HEK293 (cell line): ENCODE data around the gene WDR5B.

Experiments
- CTCF ChIA-PET: fragments of 350-600 bp; formaldehyde crosslinking; extraction: SDS; loops from one replicate; lab custom pipeline; 2021; ENCODE audit warnings: antibody characterized with exemption; lab: Yijun Ruan, JAX
- POLR2A ChIA-PET: fragments of 300-600 bp; formaldehyde crosslinking; extraction: SDS; loops from one replicate; lab custom pipeline; 2020; ENCODE audit warnings: antibody characterized with exemption, inconsistent platforms; lab: Yijun Ruan, JAX
- H3K27ac ChIP-seq: fragments of 200-500 bp; sonication (Bioruptor generic); 2 replicates; pipeline ENCODE4 v1.5.1; 2014; ENCODE audit warnings: low read depth, low read length, control low read depth, inconsistent platforms; ENCODE audit errors: extremely low read depth
- H3K36me3 ChIP-seq, 2 experiments: fragments of 200-500 bp in 1 of 2; sonication (Bioruptor generic) in 1 of 2; 1 replicate in 1 of 2; 2 replicates in 1 of 2; pipeline ENCODE4 v1.5.1; 2014 to 2017; ENCODE audit warnings: inconsistent platforms in 2 of 2, low read length in 2 of 2; ENCODE audit not compliant: control insufficient read depth in 2 of 2, insufficient read depth in 1 of 2
- H3K4me1 ChIP-seq: fragments of 200-500 bp; sonication (Bioruptor generic); 2 replicates; pipeline ENCODE4 v1.5.1; 2014; ENCODE audit warnings: mild to moderate bottlenecking, low read length, inconsistent platforms; ENCODE audit not compliant: control insufficient read depth, insufficient read depth
- H3K4me3 ChIP-seq: 2 replicates; pipeline ENCODE4 v1.5.1; 2011; ENCODE audit warnings: low read depth, mild to moderate bottlenecking, control low read depth, low read length, moderate library complexity
- H3K9me3 ChIP-seq: fragments of 200-500 bp; sonication (Bioruptor generic); 2 replicates; pipeline ENCODE4 v1.5.1; 2014; ENCODE audit warnings: low read depth, low read length, inconsistent platforms; ENCODE audit not compliant: control insufficient read depth, insufficient read depth
- EGR2 ChIP-seq: fragments of 450-650 bp; formaldehyde crosslinking; IDR thresholded peaks from 2 replicates; pipeline ENCODE4 v1.5.1; 2016; ENCODE audit warnings: low read depth, missing biosample characterization, missing genetic modification characterization
- KLF10 ChIP-seq: fragments of 450-650 bp; IDR thresholded peaks from 2 replicates; pipeline ENCODE4 v1.5.1; 2018; ENCODE audit warnings: missing biosample characterization, mild to moderate bottlenecking, missing genetic modification characterization
- KLF8 ChIP-seq: fragments of 450-650 bp; formaldehyde crosslinking; IDR thresholded peaks from 2 replicates; pipeline ENCODE4 v1.5.1; 2016; ENCODE audit warnings: missing biosample characterization, missing genetic modification characterization
- ZBTB17 ChIP-seq: fragments of 450-650 bp; formaldehyde crosslinking; IDR thresholded peaks from 2 replicates; pipeline ENCODE4 v1.5.1; 2016; ENCODE audit warnings: missing biosample characterization, missing genetic modification characterization
- ZBTB20 ChIP-seq: fragments of 450-650 bp; formaldehyde crosslinking; IDR thresholded peaks from 2 replicates; pipeline ENCODE4 v1.5.1; 2016; ENCODE audit warnings: missing biosample characterization, missing genetic modification characterization
- ZNF146 ChIP-seq: fragments of 450-650 bp; formaldehyde crosslinking; IDR thresholded peaks from 2 replicates; pipeline ENCODE4 v1.5.1; 2016; ENCODE audit warnings: missing biosample characterization, missing genetic modification characterization
- ZNF2 ChIP-seq: fragments of 450-650 bp; formaldehyde crosslinking; IDR thresholded peaks from 2 replicates; pipeline ENCODE4 v1.5.1; 2016; ENCODE audit warnings: missing biosample characterization, missing genetic modification characterization
- ZNF223 ChIP-seq: fragments of 450-650 bp; formaldehyde crosslinking; IDR thresholded peaks from 2 replicates; pipeline ENCODE4 v1.5.1; 2016; ENCODE audit warnings: missing biosample characterization, missing genetic modification characterization
- ZNF302 ChIP-seq: fragments of 450-650 bp; formaldehyde crosslinking; IDR thresholded peaks from 2 replicates; pipeline ENCODE4 v1.5.1; 2016; ENCODE audit warnings: missing biosample characterization, missing genetic modification characterization, low read depth
- ZNF311 ChIP-seq: fragments of 450-650 bp; formaldehyde crosslinking; IDR thresholded peaks from 2 replicates; pipeline ENCODE4 v1.5.1; 2017; ENCODE audit warnings: missing biosample characterization, missing genetic modification characterization, borderline replicate concordance
- ZNF391 ChIP-seq: fragments of 450-650 bp; formaldehyde crosslinking; IDR thresholded peaks from 2 replicates; pipeline ENCODE4 v1.5.1; 2016; ENCODE audit warnings: low read depth, missing biosample characterization, missing genetic modification characterization, borderline replicate concordance
- ZNF48 ChIP-seq: fragments of 450-650 bp; formaldehyde crosslinking; IDR thresholded peaks from 2 replicates; pipeline ENCODE4 v1.5.1; 2016; ENCODE audit warnings: missing biosample characterization, missing genetic modification characterization
- ZNF488 ChIP-seq: fragments of 450-650 bp; formaldehyde crosslinking; IDR thresholded peaks from 2 replicates; pipeline ENCODE4 v1.5.1; 2016; ENCODE audit warnings: missing biosample characterization, missing genetic modification characterization
- ZNF600 ChIP-seq: fragments of 450-650 bp; formaldehyde crosslinking; IDR thresholded peaks from 2 replicates; pipeline ENCODE4 v1.5.1; 2016; ENCODE audit warnings: missing biosample characterization, missing genetic modification characterization
- ZNF624 ChIP-seq: fragments of 450-650 bp; formaldehyde crosslinking; IDR thresholded peaks from 2 replicates; pipeline ENCODE4 v1.5.1; 2017; ENCODE audit warnings: missing biosample characterization, missing genetic modification characterization
- ZNF629 ChIP-seq: fragments of 450-650 bp; formaldehyde crosslinking; IDR thresholded peaks from 2 replicates; pipeline ENCODE4 v1.5.1; 2017; ENCODE audit warnings: missing biosample characterization, missing genetic modification characterization
- ZNF654 ChIP-seq: fragments of 450-650 bp; formaldehyde crosslinking; IDR thresholded peaks from 2 replicates; pipeline ENCODE4 v1.5.1; 2016; ENCODE audit warnings: low read depth, missing biosample characterization, missing genetic modification characterization
- ZNF660 ChIP-seq: fragments of 450-650 bp; IDR thresholded peaks from 2 replicates; pipeline ENCODE4 v1.5.1; 2018; ENCODE audit warnings: missing biosample characterization, mild to moderate bottlenecking, missing genetic modification characterization
- ZNF677 ChIP-seq: fragments of 450-650 bp; IDR thresholded peaks from 2 replicates; pipeline ENCODE4 v1.5.0; 2018; ENCODE audit warnings: missing biosample characterization, mild to moderate bottlenecking, missing genetic modification characterization, moderate library complexity
- ZNF692 ChIP-seq: fragments of 450-650 bp; formaldehyde crosslinking; IDR thresholded peaks from 2 replicates; pipeline ENCODE4 v1.5.1; 2016; ENCODE audit warnings: missing biosample characterization, missing genetic modification characterization
- ZNF701 ChIP-seq: fragments of 450-650 bp; formaldehyde crosslinking; IDR thresholded peaks from 2 replicates; pipeline ENCODE4 v1.5.1; 2016; ENCODE audit warnings: missing biosample characterization, missing genetic modification characterization
- ZNF785 ChIP-seq: fragments of 450-650 bp; formaldehyde crosslinking; IDR thresholded peaks from 2 replicates; pipeline ENCODE4 v1.5.1; 2016; ENCODE audit warnings: missing biosample characterization, missing genetic modification characterization
- ZNF830 ChIP-seq: fragments of 450-650 bp; IDR thresholded peaks from 2 replicates; pipeline ENCODE4 v1.5.0; 2018; ENCODE audit warnings: missing biosample characterization, missing genetic modification characterization, low read depth, mild to moderate bottlenecking, moderate library complexity
- ZNF837 ChIP-seq: fragments of 450-650 bp; formaldehyde crosslinking; IDR thresholded peaks from 2 replicates; pipeline ENCODE4 v1.5.1; 2016; ENCODE audit warnings: missing biosample characterization, missing genetic modification characterization
- TF ChIP-seq, protein P1 (sequence below): fragments of 450-650 bp; formaldehyde crosslinking; IDR thresholded peaks from 2 replicates; pipeline ENCODE4 v1.5.1; 2017; ENCODE audit warnings: missing biosample characterization, missing genetic modification characterization
- TF ChIP-seq, protein P2 (sequence below): fragments of 450-650 bp; IDR thresholded peaks from 2 replicates; pipeline ENCODE4 v1.5.1; 2018; ENCODE audit warnings: missing biosample characterization, mild to moderate bottlenecking, missing genetic modification characterization
- TF ChIP-seq, protein P3 (sequence below): fragments of 450-650 bp; formaldehyde crosslinking; IDR thresholded peaks from 2 replicates; pipeline ENCODE4 v1.5.1; 2017; ENCODE audit warnings: missing biosample characterization, mild to moderate bottlenecking, missing genetic modification characterization, moderate library complexity
- TF ChIP-seq, protein P4 (sequence below): fragments of 450-650 bp; formaldehyde crosslinking; IDR thresholded peaks from 2 replicates; pipeline ENCODE4; 2016; ENCODE audit warnings: missing biosample characterization, missing genetic modification characterization

Gene WDR5B

GRCh38 chr3:122462406-122462805 lies 46.5 kb upstream of the WDR5B start (continued):
- TF ChIP-seq ZNF223 (tag by site-specific recombination), result no peak
- no peak for TF ChIP-seq ZNF701
- no peak for TF ChIP-seq ZBTB20 (tag by site-specific recombination)
- no peak for TF ChIP-seq ZNF785 (tag by site-specific recombination)
- TF ChIP-seq ZNF391, result no peak
- no peak for TF ChIP-seq ZNF692 (tag by site-specific recombination)
- no peak for TF ChIP-seq ZNF2 (tag by site-specific recombination)

DNA sequence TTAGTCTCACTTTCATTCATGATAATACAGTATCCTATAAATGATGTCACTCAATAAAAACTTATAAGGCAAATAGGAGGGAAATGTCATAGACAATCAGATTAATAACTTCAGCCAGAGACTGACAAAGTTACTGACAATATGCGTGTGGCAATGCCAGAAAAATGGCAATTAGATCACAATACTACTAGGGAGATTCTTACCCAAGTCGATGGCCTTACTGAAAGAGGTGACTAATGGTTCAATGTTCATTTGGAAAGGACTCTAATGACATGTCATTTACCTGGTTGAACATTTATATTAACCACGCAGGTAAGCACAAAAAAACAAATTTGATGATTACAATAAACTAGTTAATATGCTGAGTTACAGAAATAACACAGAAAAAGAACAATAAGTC lies 45.9 kb upstream of the WDR5B start:
- Histone ChIP-seq H3K27ac (no peak overlapping the region), H3K4me1 (no peaks in the 10 kb centered on the region), H3K36me3 (peaks cover 8 to 84% of the 10 kb centered on the region in 2 experiments; a peak in 2 of 3 replicates), H3K4me3 (no peak overlapping the region), H3K9me3 (no peaks in the 10 kb centered on the region)
- CTCF ChIA-PET, result interaction anchor here (0.6 to 0.8 kb wide), 2 partner anchors 21 to 944 kb away, joined by 3 read pairs; no protein-coding TSS in a partner anchor
- TF ChIP-seq KLF10 (no peak), ZNF311 (tag by site-specific recombination) (no peak), ZNF2 (tag by site-specific recombination) (no peak), EGR2 (tag by site-specific recombination) (no peak), ZNF146 (tag by site-specific recombination) (no peak), ZNF830 (tag by site-specific recombination) (no peak), KLF8 (tag by site-specific recombination) (no peak), ZNF624 (no peak), ZNF660 (tag by site-specific recombination) (no peak), ZNF600 (tag by site-specific recombination) (no peak), ZNF837 (tag by site-specific recombination) (no peak)
- POLR2A ChIA-PET, result interaction anchor here (1.5 kb wide), 1 partner anchor 53 kb away, joined by 4 read pairs; the partner anchor contains the start of gene KPNA1

DNA sequence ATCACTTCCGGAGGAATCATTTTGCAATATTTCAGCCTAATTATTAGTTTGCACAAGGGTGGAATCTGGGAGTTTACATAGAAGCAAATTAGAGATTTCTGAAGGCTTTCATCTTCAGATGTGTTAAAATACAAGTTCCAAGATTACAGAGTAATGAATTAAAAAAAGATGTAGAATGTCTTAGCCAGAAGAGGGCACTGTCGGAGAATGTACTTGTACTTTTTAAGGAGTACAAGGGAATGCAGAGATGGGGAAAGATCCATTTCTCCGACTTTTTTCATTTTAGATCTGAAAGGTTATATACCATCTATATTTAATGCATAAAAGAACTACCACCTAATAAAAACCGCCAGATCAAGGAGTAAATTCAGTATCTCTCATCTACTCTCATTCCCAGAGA lies 43.1 kb upstream of the WDR5B start:
- H3K4me1 ChIP-seq, result no peaks in the 10 kb centered on the region
- POLR2A ChIA-PET, result no interaction called here
- CTCF ChIA-PET, result interaction anchor here (0.5 to 3.9 kb wide), 5 partner anchors 7 to 220 kb away, joined by 3 to 28 read pairs (median 4); partner anchors contain the start of gene PARP14
- H3K9me3 ChIP-seq, result no peaks in the 10 kb centered on the region
- H3K27ac ChIP-seq, result no peak overlapping the region
- H3K4me3 ChIP-seq, result no peak overlapping the region
- H3K36me3 ChIP-seq, result peaks cover 9 to 85% of the 10 kb centered on the region in 2 experiments
- TF ChIP-seq ZNF654 (tag by site-specific recombination), result peak; percentile 50
- TF ChIP-seq, protein P1, sequence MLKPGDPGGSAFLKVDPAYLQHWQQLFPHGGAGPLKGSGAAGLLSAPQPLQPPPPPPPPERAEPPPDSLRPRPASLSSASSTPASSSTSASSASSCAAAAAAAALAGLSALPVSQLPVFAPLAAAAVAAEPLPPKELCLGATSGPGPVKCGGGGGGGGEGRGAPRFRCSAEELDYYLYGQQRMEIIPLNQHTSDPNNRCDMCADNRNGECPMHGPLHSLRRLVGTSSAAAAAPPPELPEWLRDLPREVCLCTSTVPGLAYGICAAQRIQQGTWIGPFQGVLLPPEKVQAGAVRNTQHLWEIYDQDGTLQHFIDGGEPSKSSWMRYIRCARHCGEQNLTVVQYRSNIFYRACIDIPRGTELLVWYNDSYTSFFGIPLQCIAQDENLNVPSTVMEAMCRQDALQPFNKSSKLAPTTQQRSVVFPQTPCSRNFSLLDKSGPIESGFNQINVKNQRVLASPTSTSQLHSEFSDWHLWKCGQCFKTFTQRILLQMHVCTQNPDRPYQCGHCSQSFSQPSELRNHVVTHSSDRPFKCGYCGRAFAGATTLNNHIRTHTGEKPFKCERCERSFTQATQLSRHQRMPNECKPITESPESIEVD (tag by site-specific recombination), result no peak
- no peak for TF ChIP-seq ZNF302 (tag by site-specific recombination)
- no peak for TF ChIP-seq ZNF48 (tag by site-specific recombination)
- no peak for TF ChIP-seq ZNF488 (tag by site-specific recombination)
- no peak for TF ChIP-seq ZNF629 (tag by site-specific recombination)
- TF ChIP-seq ZBTB17 (tag by site-specific recombination), result peak; percentile 48; the same call in 1 of the 2 replicates
- TF ChIP-seq, protein P2, sequence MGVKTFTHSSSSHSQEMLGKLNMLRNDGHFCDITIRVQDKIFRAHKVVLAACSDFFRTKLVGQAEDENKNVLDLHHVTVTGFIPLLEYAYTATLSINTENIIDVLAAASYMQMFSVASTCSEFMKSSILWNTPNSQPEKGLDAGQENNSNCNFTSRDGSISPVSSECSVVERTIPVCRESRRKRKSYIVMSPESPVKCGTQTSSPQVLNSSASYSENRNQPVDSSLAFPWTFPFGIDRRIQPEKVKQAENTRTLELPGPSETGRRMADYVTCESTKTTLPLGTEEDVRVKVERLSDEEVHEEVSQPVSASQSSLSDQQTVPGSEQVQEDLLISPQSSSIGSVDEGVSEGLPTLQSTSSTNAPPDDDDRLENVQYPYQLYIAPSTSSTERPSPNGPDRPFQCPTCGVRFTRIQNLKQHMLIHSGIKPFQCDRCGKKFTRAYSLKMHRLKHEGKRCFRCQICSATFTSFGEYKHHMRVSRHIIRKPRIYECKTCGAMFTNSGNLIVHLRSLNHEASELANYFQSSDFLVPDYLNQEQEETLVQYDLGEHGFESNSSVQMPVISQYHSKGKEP (tag by site-specific recombination), result no peak
- TF ChIP-seq, protein P3, sequence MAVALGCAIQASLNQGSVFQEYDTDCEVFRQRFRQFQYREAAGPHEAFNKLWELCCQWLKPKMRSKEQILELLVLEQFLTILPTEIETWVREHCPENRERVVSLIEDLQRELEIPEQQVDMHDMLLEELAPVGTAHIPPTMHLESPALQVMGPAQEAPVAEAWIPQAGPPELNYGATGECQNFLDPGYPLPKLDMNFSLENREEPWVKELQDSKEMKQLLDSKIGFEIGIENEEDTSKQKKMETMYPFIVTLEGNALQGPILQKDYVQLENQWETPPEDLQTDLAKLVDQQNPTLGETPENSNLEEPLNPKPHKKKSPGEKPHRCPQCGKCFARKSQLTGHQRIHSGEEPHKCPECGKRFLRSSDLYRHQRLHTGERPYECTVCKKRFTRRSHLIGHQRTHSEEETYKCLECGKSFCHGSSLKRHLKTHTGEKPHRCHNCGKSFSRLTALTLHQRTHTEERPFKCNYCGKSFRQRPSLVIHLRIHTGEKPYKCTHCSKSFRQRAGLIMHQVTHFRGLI (tag by site-specific recombination), result no peak
- TF ChIP-seq ZNF677, result no peak
- TF ChIP-seq, protein P4, sequence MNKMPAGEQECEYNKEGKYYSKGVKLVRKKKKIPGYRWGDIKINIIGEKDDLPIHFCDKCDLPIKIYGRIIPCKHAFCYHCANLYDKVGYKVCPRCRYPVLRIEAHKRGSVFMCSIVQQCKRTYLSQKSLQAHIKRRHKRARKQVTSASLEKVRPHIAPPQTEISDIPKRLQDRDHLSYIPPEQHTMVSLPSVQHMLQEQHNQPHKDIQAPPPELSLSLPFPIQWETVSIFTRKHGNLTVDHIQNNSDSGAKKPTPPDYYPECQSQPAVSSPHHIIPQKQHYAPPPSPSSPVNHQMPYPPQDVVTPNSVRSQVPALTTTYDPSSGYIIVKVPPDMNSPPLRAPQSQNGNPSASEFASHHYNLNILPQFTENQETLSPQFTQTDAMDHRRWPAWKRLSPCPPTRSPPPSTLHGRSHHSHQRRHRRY, result no peak
